HAP-1 (cell line): ENCODE results near the gene ZNF496.

ENCODE experiments used
- DNase-seq, 2 experiments: peaks; one replicate each; pipeline ENCODE4 v3.0.0-alpha.2; 2016 to 2020; ENCODE audit warnings: low spot score in 2 of 2
- H3K27me3 ChIP-seq: fragments of 250-450 bp; sonication (Bioruptor Pico); 2 replicates; pipeline ENCODE4 v1.5.1; 2020; ENCODE audit warnings: low read depth, mild to moderate bottlenecking, moderate library complexity
- H3K36me3 ChIP-seq: fragments of 250-450 bp; sonication (Bioruptor Pico); replicated peaks from 2 replicates; pipeline ENCODE4 v1.5.1; 2020; ENCODE audit warnings: mild to moderate bottlenecking
- H3K4me1 ChIP-seq: fragments of 250-450 bp; sonication (Bioruptor Pico); 2 replicates; pipeline ENCODE4 v1.5.1; 2020; ENCODE audit warnings: mild to moderate bottlenecking
- H3K4me3 ChIP-seq: fragments of 250-450 bp; sonication (Bioruptor Pico); 2 replicates; pipeline ENCODE4 v1.5.1; 2020; ENCODE audit warnings: mild to moderate bottlenecking, moderate library complexity
- H3K9me3 ChIP-seq: fragments of 250-450 bp; sonication (Bioruptor Pico); 2 replicates; pipeline ENCODE4 v1.5.1; 2020; ENCODE audit warnings: mild to moderate bottlenecking, moderate library complexity
- in situ Hi-C: fragments of 300-500 bp; cut with MboI; formaldehyde crosslinking; loops from 3 replicates; pipeline ENCODE4 v1.14.3; 2020; ENCODE audit warnings: low sequenced_read_pairs, inconsistent platforms, mixed read lengths

The ZNF496 gene

GRCh38 chr1:247347477-247348222 is 16.0 kb upstream of the ZNF496 start:
- no peaks in the 10 kb centered on the region for H3K27me3 ChIP-seq
- H3K4me1 ChIP-seq: no peaks in the 10 kb centered on the region
- H3K36me3 ChIP-seq: no peaks in the 10 kb centered on the region
- in situ Hi-C loops: no loop called here
- no peak overlapping the region for H3K4me3 ChIP-seq
- DNase-seq: no peak
- H3K9me3 ChIP-seq: no peaks in the 10 kb centered on the region

GRCh38 chr1:247345881-247346280 is 14.2 kb upstream of the ZNF496 start:
- Histone ChIP-seq H3K27me3 (no peaks in the 10 kb centered on the region), H3K4me3 (no peak overlapping the region), H3K9me3 (no peaks in the 10 kb centered on the region), H3K4me1 (no peaks in the 10 kb centered on the region), H3K36me3 (no peaks in the 10 kb centered on the region)
- in situ Hi-C loops: no loop called here
- no peak for DNase-seq

- Histone ChIP-seq H3K9me3 (no peaks in the 10 kb centered on the region), H3K36me3 (peaks cover 7% of the 10 kb centered on the region), H3K4me3 (no peak overlapping the region), H3K27me3 (no peaks in the 10 kb centered on the region), H3K4me1 (no peaks in the 10 kb centered on the region)
- in situ Hi-C loops: no loop called here
- no peak for DNase-seq
These were observed 12.1 kb upstream of the ZNF496 start for GRCh38 chr1:247343801-247344200.

- no peaks in the 10 kb centered on the region for H3K27me3 ChIP-seq
- no peaks in the 10 kb centered on the region for H3K9me3 ChIP-seq
- no peak overlapping the region for H3K4me3 ChIP-seq
- in situ Hi-C loops: no loop called here
- peaks cover 6% of the 10 kb centered on the region for H3K4me1 ChIP-seq
- peaks cover 18% of the 10 kb centered on the region for H3K36me3 ChIP-seq
- no peak for DNase-seq
These were observed 7.1 kb upstream of the ZNF496 start for GRCh38 chr1:247338723-247339275.

- no peaks in the 10 kb centered on the region for H3K27me3 ChIP-seq
- no peaks in the 10 kb centered on the region for H3K9me3 ChIP-seq
- no peak for DNase-seq
- peaks cover 13% of the 10 kb centered on the region for H3K4me1 ChIP-seq
- no peak overlapping the region for H3K4me3 ChIP-seq
- in situ Hi-C loops: no loop called here
- peaks cover 26% of the 10 kb centered on the region for H3K36me3 ChIP-seq
These were observed 6.3 kb upstream of the ZNF496 start for GRCh38 chr1:247337961-247338360.

GRCh38 chr1:247337250-247337746 is 5.6 kb upstream of the ZNF496 start:
- H3K27me3 ChIP-seq: no peaks in the 10 kb centered on the region
- H3K4me1 ChIP-seq: peaks cover 13% of the 10 kb centered on the region
- H3K9me3 ChIP-seq: no peaks in the 10 kb centered on the region
- no peak for DNase-seq
- H3K36me3 ChIP-seq: peaks cover 28% of the 10 kb centered on the region
- in situ Hi-C loops: no loop called here
- H3K4me3 ChIP-seq: no peak overlapping the region

GRCh38 chr1:247336390-247336789 is 4.7 kb upstream of the ZNF496 start:
- no peak for DNase-seq
- Histone ChIP-seq H3K36me3 (peaks cover 28% of the 10 kb centered on the region), H3K4me1 (peaks cover 13% of the 10 kb centered on the region), H3K4me3 (no peak overlapping the region), H3K27me3 (no peaks in the 10 kb centered on the region), H3K9me3 (no peaks in the 10 kb centered on the region)
- in situ Hi-C loops: no loop called here

GRCh38 chr1:247335882-247336281 is 4.2 kb upstream of the ZNF496 start:
- DNase-seq: no peak
- in situ Hi-C loops: no loop called here
- no peaks in the 10 kb centered on the region for H3K27me3 ChIP-seq
- no peaks in the 10 kb centered on the region for H3K9me3 ChIP-seq
- no peak overlapping the region for H3K4me3 ChIP-seq
- H3K36me3 ChIP-seq: peaks cover 28% of the 10 kb centered on the region
- peaks cover 13% of the 10 kb centered on the region for H3K4me1 ChIP-seq

GRCh38 chr1:247334378-247335133 is 2.9 kb upstream of the ZNF496 start:
- Histone ChIP-seq H3K4me1 (peaks cover 16% of the 10 kb centered on the region), H3K27me3 (no peaks in the 10 kb centered on the region), H3K4me3 (no peak overlapping the region), H3K36me3 (peaks cover 29% of the 10 kb centered on the region), H3K9me3 (no peaks in the 10 kb centered on the region)
- in situ Hi-C loops: no loop called here
- no peak for DNase-seq

- H3K36me3 ChIP-seq: peaks cover 40% of the 10 kb centered on the region
- peak; percentile 13 to 36 for DNase-seq
- in situ Hi-C loops: no loop called here
These were observed 1.1 kb upstream of the ZNF496 start for GRCh38 chr1:247332623-247333361.

GRCh38 chr1:247332215-247332622 is 552 bp upstream of the ZNF496 start:
- H3K36me3 ChIP-seq: peaks cover 44% of the 10 kb centered on the region
- no peaks in the 10 kb centered on the region for H3K27me3 ChIP-seq
- in situ Hi-C loops: no loop called here
- H3K4me1 ChIP-seq: peaks cover 16% of the 10 kb centered on the region
- DNase-seq: peak in 1 of 2 experiments; percentile 56
- no peaks in the 10 kb centered on the region for H3K9me3 ChIP-seq
- H3K4me3 ChIP-seq: peak overlapping the region; percentile 97

More at GRCh38 chr1:247332623-247333361, 1.1 kb upstream of the ZNF496 start:
- peaks cover 16% of the 10 kb centered on the region for H3K4me1 ChIP-seq
- no peaks in the 10 kb centered on the region for H3K27me3 ChIP-seq
- no peaks in the 10 kb centered on the region for H3K9me3 ChIP-seq
- peak overlapping the region; percentile 97 for H3K4me3 ChIP-seq

GRCh38 chr1:247331172-247331524 is 519 bp downstream of the ZNF496 start:
- peaks cover 53% of the 10 kb centered on the region for H3K36me3 ChIP-seq
- peak; percentile 55 to 85 for DNase-seq

GRCh38 chr1:247330548-247331171 is 1.0 kb downstream of the ZNF496 start:
- H3K9me3 ChIP-seq: no peaks in the 10 kb centered on the region
- in situ Hi-C loops: no loop called here
- peaks cover 16% of the 10 kb centered on the region for H3K4me1 ChIP-seq
- H3K36me3 ChIP-seq: peaks cover 55% of the 10 kb centered on the region
- peak overlapping the region; percentile 97 for H3K4me3 ChIP-seq
- peak in 1 of 2 experiments; percentile 32 for DNase-seq
- H3K27me3 ChIP-seq: no peaks in the 10 kb centered on the region

More at GRCh38 chr1:247331172-247331524, 519 bp downstream of the ZNF496 start:
- Histone ChIP-seq H3K4me1 (peaks cover 16% of the 10 kb centered on the region), H3K9me3 (no peaks in the 10 kb centered on the region), H3K27me3 (no peaks in the 10 kb centered on the region), H3K4me3 (peak overlapping the region; percentile 97)
- in situ Hi-C loops: no loop called here
